GM18499 (cell line): Measurements from ENCODE around the gene USHBP1.
A peak's percentile ranks its signal among the peaks of the same experiment; 100 is the strongest.

Experiments used
- ATAC-seq: cut with Tn5 transposase; IDR thresholded peaks from one replicate; pipeline ENCODE4 v1.9.1; 2021; ENCODE audit warnings: moderate number of reproducible peaks; ENCODE audit not compliant: insufficient read depth, unreplicated experiment

Gene USHBP1

DNA sequence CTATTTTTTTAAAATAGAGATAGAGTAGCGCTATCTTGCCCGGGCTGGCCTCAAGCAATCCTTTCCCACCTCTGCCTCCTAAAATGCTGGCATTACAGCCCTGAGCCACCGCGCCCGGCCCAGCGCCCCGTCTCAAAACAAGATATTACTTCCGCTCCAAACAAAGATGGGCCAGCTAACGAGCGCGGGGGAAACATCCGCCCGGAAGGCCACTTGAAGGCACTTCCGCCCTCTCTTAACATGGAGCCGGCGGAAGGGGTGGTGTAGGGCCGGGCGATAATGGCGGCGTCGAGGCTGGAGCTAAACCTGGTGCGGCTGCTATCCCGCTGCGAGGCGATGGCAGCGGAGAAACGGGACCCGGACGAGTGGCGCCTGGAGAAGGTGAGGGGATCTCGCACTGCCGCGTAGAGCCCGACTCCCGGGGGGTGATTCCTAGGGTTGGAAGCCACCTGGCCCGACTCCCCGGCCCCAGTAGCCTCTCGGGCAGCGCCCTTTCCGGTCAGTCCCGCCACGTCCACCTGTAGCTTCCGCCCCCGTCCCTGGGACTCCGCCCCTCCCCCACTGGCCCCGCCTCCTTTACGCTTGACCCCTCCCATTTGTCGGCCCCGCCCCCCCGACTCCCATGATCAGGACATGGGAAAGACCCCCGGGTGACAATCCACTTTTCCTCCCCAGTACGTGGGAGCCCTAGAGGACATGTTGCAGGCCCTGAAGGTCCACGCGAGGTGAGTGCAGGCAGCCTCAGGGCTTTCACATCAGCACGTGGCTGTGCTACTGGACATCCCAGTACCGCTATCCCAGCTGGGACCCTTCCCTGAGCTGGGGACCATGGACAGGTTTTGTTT lies 49.2 kb downstream of the USHBP1 start, which contains the start of gene USE1:
Gene USE1, plus strand, starts transcription at position 231 of the 845 bp plus-strand sequence. Its CDS starts 49 bp downstream, at position 280.
- ATAC-seq: peak; percentile 58

DNA sequence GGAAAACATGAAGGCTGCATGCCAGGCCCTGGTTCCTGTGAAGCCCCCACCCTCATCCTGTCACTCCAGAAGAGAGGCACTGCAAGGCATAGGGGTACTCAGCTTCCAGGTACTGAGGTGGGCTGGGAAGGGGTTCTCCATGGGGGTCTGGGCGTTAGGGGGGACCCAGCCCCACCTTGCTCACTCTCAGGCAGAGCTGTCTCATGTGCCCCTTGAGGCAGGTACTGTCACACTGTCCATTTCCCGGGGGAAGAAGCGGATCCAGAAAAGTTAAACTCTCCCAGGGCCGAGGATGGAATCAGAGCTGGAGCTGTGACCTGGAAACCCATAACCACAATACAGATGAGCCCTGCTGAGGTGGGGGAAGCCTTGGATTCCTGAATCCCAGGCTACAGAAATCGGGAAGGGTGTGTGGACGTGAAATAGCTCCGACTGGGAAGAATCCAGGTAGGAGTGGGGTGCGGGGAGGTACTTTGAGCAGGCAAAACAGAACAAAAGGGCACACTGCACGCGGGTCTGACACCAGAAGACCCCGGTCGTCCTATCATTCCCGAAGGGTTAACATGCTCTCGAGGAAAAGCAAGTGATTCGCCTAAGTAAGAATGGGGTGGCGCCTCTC lies 49.9 kb downstream of the USHBP1 start:
- no peak for ATAC-seq

DNA sequence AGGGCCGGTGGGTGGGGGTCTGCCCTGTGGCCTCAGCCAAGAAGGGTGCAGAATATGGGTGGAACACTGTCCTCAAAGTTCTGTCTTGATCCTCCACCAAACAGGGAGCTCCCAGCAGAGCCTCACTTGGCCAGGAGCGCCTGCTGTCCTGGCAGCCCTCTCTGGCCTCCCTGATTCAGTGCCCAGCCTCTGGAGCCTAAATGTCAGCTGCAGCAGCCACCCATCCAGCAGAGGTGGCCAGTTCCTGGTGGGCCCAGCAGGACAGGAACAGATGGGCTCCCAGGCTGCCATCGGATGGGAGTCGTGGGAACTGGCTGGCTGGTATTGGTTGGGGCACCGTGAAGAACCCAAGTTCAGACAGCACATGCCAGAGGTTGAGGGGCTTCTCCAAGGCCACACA lies 51.2 kb downstream of the USHBP1 start:
- no peak for ATAC-seq

DNA sequence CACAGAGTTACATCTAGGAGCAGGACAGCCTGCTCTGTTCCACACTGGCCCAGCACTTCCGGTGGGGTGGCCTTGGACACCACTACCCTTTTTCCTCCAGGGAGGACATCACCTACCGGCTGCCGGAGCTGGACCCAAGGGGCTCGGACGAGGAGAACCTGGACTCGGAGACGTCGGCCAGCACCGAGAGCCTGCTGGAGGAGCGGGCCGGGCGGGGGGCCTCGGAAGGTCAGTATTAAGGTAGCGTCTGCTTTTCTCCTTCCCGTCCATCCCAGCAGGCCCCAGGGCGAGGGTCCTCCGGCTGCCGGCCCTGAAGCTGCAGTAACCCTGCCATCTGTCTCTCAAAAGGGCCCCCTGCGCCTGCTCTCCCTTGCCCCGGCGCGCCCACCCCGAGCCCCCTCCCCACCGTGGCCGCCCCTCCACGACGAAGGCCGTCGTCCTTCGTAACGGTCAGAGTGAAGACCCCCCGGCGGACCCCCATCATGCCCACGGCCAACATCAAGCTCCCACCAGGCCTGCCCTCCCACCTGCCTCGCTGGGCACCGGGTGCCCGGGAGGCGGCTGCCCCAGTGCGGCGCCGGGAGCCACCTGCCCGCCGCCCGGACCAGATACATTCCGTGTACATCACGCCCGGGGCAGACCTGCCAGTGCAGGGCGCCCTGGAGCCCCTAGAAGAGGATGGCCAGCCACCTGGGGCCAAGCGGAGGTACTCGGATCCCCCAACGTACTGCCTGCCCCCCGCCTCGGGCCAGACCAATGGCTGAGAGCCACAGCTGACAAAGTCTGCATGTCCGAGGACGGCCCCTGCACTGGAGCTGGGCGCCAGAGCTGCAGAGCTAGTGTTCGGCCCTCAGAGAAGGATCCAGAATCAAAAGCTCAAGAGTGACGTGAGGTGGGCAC lies 52.7 kb downstream of the USHBP1 start:
- ATAC-seq: no peak

DNA sequence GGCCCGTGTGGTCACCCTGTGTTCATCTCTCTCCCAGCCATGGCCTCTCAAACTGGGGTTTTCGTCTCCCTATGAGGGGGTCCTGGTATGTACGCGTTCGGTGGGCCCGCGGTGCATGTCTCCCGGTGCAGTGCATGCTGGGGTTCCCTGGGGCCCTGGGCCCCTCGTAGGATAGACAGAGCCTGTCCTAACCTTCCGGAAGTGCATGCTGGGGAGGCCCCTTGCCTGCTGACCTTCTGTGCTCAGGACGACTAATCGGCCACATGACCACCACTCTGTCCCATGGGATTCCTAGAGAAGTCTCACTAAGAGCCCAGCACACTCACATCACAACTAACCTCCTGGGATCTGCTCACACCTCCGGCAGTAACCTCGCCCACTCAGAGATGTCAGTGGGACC lies 54.2 kb downstream of the USHBP1 start:
- no peak for ATAC-seq

DNA sequence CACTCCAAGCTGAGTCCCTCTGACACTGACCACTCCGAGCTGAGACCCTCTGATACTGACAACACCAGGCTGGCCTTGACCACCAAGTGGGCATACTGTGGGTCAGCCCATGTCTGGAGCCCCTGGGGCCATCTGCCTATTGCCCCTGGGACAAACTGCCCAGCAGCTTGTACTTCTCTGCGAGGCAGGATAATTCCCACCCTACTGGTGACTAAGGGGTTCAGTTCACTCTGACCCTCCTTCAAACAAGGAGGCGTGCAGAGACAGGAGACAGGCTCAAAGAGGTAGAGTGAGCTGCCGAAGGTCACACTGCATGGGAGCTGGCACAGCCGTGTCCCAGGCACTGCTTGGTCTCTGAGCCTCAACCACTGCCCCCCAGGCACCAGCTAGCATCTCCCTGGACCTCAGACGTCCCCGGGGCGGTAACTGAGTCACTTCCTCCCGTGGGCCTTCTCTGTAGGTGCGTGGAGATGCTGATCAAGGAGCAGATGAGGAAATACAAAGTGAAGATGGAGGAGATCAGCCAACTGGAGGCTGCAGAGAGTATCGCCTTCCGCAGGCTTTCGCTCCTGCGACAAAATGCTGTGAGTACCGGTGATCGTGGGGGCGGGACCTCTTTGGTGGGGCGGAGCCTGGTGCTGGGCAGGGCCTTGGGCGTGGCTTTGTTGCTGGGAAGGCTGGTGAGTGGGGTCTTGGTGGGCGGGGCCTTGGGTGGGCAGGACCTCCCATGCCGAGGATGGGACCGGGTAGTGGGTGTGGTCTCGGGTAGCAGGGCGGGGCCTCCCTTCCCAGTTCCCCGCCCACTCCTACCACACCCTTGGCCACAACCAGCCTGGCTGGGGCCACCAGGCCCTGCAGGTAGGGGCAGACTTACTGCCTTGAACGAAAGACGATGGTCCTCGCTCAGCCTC lies 55.2 kb downstream of the USHBP1 start:
- ATAC-seq: no peak

DNA sequence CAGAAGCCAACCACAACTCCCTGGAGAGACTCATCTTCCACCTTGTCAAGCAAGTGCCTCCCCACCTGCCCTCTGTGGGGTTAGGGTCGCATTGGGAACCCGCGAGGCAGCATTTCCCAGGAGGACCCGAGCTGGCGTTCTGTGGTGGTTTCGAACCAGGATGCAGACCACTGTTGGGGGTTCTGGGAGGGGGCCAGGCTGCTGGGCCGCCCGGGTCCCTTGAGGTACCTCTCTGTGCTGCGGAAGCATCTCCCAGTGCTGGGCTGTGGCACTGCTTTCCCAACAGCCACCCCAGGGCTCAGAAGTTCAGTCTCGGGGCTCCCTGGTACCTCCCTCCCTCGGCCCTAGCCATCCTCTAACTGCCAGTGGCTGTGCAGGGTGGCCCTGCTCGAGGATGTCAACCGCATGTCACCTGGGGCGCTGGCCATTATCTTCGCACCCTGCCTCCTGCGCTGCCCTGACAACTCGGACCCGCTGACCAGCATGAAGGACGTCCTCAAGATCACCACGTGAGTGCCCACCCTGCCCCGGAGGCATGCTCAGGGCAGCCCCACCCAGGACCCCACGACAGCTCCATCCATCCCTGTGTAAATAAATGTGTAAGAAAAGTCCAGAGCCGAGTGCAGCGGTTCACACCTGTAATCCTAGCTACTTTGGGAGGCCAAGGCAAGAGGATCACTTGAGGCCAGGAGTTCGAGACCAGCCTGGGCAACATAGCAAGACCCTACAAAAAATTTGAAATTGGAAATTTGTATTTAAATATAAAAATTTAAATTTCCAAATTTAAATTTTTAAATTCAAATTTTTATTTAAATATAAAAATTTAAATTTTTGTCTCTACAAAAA lies 57.6 kb downstream of the USHBP1 start:
- no peak for ATAC-seq

DNA sequence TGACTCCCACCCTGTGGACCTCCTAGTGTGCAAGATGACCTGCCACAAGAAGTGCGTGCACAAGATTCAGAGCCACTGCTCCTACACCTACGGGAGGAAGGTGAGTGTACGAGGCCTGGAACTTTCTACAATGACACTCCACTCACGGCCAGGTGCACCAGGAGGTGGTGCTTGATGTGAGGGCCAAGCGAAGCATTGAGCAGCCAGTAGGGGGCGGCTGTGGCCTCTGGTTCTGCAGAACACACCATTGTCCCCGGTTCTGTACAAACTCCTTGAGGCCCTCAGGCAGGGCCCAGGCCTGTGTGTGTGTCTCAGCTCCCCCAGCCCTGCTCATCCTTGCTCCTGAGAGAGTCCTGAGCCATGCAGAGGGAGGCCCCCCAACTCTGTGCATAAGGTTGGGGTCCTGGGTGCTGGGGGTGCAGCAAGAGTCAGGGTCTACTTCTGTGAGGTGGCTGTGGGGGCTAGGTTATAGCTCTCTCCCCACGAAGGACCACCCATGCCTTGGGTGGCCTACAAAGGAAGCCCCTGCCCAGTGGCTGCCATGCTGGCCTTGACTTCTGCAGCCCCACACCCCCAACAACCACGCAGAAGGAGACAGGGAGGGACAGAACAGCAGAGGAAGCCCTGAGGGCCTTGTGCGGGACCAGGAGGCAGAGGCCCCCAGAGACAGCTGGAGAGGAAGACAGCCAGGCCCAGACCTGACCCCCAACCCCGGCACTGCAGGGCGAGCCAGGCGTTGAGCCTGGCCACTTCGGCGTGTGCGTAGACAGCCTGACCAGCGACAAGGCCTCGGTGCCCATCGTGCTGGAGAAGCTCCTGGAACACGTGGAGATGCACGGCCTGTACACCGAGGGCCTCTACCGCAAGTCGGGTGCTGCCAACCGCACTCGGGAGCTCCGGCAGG lies 59.1 kb downstream of the USHBP1 start:
- no peak for ATAC-seq

DNA sequence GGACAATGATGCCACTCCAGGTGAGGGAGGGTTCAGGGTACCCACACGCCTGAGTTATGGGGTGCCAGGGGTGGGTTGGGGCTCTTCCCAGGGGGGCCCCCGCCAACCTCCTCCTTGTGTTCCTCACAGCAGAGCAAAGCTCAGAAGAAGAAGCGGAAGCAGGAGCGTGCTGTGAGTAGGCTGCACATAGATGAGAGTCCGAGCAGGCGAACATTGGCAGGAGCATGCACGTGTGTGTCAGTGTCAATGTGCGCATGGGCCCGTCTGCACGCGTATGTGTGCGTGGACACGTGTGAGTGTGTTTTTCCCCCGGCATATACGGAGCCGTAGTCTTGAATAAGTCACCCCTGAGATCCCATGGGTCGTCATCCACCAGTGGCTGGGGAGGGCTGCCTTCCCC lies 61.8 kb downstream of the USHBP1 start:
- ATAC-seq: no peak

DNA sequence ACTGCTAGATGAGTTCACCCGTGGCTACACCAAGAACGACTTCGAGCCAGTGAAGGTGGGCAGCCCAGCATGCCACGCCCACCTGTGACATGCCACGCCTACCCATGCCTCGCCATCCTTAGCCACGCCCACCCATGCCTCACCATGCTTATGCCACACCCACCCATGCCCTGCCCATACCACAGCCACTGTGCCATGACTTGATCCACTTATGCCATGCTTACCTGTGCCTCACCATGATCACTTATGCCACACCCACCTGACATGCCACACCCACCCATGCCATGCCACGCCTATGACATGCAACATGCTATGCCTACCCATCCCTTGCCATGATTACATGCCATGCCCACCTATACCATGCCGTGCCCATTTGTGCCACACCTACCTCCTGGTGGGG lies 62.3 kb downstream of the USHBP1 start:
- ATAC-seq: no peak

DNA sequence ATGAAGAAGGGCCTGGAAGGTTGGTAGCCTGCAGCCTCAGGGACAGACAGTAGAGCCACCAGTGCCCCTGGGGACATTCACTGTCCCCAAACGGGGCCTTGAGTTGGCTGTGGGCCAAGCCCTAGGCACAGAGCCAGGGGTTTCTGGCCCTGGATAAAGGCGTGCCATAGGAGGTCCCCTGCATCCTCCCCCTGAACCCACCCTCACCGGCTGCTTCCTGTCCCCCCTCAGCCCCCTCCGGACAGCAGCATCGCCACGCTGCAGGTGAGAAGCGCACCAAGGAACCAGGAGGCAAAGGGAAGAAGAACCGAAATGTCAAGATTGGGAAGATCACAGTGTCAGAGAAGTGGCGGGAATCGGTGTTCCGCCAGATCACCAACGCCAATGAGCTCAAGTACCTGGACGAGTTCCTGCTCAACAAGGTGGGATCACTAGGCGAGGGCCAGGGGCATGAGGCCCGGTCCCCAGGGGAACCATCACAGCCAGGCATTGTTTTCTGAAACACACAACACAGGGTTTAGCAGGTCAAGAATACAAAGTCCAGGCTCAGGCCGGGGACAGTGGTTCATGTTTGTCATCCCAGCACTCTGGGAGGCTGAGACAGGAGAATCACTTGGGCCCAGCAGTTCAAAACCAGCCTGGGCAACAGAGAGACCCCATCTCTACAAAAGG lies 64.0 kb downstream of the USHBP1 start:
- no peak for ATAC-seq
